Liver (tissue), 3 donors: ENCODE results near the gene RALGDS.

ENCODE experiments used
- CTCF ChIP-seq: fragments of 150-350 bp; IDR thresholded peaks from 2 replicates; pipeline ENCODE4 v1.5.1; 2017; ENCODE audit warnings: improper control_type of control experiment, low read depth, low read length; ENCODE audit not compliant: missing input control
- FOXA2 ChIP-seq: IDR thresholded peaks from 2 replicates; pipeline ENCODE4 v1.6.1; 2016; ENCODE audit warnings: antibody characterized with exemption
- GABPA ChIP-seq, 2 donors: IDR thresholded peaks in 1 of 2; conservative IDR thresholded peaks in 1 of 2; 2 replicates each; pipeline ENCODE4 v1.6.1; 2016; ENCODE audit warnings: antibody characterized with exemption in 2 of 2, mild to moderate bottlenecking in 1 of 2, moderate library complexity in 1 of 2
- JUND ChIP-seq, 2 donors: IDR thresholded peaks; 2 replicates each; pipeline ENCODE4 v1.6.1; 2016; ENCODE audit warnings: antibody characterized with exemption in 2 of 2
- MAX ChIP-seq: IDR thresholded peaks from 2 replicates; pipeline ENCODE4 v1.6.1; 2016; ENCODE audit warnings: antibody characterized with exemption
- NR2F2 ChIP-seq: IDR thresholded peaks from 2 replicates; pipeline ENCODE4 v1.6.1; 2016; ENCODE audit warnings: antibody characterized with exemption
- YY1 ChIP-seq: IDR thresholded peaks from 2 replicates; pipeline ENCODE4 v1.6.1; 2016; ENCODE audit warnings: antibody characterized with exemption, mild to moderate bottlenecking
- TF ChIP-seq, protein P1 (sequence below): IDR thresholded peaks from 2 replicates; pipeline ENCODE4 v1.6.1; 2016; ENCODE audit warnings: antibody characterized with exemption, mild to moderate bottlenecking
- TF ChIP-seq, protein P2 (sequence below): IDR thresholded peaks from 2 replicates; pipeline ENCODE4 v1.6.1; 2016; ENCODE audit warnings: antibody characterized with exemption
- donor health status: healthy.
- donor health status: healthy.

DNA sequence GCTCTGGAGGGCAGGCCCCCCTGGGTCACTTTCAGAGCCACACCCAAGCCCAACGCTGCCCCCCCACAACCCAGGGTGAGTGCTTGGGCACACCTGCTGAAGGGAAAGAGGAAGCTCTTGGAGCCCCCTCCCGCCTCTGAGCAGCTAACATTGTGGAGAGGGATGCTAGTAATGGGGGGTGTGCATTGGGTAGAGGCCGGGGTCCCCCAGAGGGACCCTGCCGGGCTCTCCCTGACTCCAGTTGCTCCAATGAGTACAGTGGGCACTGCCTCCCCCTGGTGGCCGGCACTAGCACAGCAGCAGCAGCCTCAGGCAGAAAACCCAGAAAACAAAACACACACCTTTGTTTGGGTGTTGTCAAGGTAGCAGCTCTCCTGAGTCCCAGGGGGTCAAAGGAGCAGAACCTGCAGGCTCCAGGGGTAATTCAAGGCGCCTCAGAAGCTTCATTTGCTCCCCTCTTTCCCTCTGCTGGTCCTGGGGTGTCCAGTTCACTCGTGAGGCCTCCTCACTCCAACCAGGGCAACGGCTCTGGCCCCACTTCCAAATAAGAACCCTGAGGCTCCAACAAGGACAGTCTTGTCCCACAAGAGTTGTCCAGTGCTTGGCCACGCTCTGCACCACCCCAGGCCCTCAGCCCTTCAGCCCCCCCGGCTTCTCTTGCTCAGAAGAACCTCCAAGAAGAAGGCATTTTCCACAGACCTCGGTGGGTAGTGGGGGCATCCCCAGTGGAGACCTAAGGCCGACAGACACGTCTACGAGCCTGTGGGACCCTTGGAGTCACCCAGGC is 26.6 kb upstream of the RALGDS start:
- peak; percentile 94 for TF ChIP-seq CTCF
- TF ChIP-seq, protein P1, sequence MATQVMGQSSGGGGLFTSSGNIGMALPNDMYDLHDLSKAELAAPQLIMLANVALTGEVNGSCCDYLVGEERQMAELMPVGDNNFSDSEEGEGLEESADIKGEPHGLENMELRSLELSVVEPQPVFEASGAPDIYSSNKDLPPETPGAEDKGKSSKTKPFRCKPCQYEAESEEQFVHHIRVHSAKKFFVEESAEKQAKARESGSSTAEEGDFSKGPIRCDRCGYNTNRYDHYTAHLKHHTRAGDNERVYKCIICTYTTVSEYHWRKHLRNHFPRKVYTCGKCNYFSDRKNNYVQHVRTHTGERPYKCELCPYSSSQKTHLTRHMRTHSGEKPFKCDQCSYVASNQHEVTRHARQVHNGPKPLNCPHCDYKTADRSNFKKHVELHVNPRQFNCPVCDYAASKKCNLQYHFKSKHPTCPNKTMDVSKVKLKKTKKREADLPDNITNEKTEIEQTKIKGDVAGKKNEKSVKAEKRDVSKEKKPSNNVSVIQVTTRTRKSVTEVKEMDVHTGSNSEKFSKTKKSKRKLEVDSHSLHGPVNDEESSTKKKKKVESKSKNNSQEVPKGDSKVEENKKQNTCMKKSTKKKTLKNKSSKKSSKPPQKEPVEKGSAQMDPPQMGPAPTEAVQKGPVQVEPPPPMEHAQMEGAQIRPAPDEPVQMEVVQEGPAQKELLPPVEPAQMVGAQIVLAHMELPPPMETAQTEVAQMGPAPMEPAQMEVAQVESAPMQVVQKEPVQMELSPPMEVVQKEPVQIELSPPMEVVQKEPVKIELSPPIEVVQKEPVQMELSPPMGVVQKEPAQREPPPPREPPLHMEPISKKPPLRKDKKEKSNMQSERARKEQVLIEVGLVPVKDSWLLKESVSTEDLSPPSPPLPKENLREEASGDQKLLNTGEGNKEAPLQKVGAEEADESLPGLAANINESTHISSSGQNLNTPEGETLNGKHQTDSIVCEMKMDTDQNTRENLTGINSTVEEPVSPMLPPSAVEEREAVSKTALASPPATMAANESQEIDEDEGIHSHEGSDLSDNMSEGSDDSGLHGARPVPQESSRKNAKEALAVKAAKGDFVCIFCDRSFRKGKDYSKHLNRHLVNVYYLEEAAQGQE, result no peak
- TF ChIP-seq NR2F2, result no peak
- TF ChIP-seq, protein P2, sequence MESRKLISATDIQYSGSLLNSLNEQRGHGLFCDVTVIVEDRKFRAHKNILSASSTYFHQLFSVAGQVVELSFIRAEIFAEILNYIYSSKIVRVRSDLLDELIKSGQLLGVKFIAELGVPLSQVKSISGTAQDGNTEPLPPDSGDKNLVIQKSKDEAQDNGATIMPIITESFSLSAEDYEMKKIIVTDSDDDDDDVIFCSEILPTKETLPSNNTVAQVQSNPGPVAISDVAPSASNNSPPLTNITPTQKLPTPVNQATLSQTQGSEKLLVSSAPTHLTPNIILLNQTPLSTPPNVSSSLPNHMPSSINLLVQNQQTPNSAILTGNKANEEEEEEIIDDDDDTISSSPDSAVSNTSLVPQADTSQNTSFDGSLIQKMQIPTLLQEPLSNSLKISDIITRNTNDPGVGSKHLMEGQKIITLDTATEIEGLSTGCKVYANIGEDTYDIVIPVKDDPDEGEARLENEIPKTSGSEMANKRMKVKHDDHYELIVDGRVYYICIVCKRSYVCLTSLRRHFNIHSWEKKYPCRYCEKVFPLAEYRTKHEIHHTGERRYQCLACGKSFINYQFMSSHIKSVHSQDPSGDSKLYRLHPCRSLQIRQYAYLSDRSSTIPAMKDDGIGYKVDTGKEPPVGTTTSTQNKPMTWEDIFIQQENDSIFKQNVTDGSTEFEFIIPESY, result no peak
- TF ChIP-seq FOXA2, result no peak
- TF ChIP-seq MAX, result no peak
- TF ChIP-seq GABPA (IDR thresholded peaks at IDR 0.05 in 1 of 2, conservative IDR thresholded peaks at IDR 0.05 in 1 of 2), result no peak
- TF ChIP-seq JUND (IDR thresholded peaks at IDR 0.05), result no peak
- no peak for TF ChIP-seq YY1
